K562 treated with DMSO at 1 percent for 48 hours (cell line): ENCODE data around the gene HOXA13. TPM values are rescaled to one million over a fixed set of nuclear protein-coding genes. Genes with fewer than 3 reads are reported as not detected.

ENCODE experiments used
- total RNA-seq: library from RNA; unstranded; fragments of 300-600 nt; gene quantifications from 2 replicates; pipeline ENCODE4 v1.2.3, GENCODE V29; 2022; ENCODE audit warnings: low replicate concordance; ENCODE audit errors: extremely low read depth

HOXA13 gene
- not detected in 2 replicates for total RNA-seq

DNA sequence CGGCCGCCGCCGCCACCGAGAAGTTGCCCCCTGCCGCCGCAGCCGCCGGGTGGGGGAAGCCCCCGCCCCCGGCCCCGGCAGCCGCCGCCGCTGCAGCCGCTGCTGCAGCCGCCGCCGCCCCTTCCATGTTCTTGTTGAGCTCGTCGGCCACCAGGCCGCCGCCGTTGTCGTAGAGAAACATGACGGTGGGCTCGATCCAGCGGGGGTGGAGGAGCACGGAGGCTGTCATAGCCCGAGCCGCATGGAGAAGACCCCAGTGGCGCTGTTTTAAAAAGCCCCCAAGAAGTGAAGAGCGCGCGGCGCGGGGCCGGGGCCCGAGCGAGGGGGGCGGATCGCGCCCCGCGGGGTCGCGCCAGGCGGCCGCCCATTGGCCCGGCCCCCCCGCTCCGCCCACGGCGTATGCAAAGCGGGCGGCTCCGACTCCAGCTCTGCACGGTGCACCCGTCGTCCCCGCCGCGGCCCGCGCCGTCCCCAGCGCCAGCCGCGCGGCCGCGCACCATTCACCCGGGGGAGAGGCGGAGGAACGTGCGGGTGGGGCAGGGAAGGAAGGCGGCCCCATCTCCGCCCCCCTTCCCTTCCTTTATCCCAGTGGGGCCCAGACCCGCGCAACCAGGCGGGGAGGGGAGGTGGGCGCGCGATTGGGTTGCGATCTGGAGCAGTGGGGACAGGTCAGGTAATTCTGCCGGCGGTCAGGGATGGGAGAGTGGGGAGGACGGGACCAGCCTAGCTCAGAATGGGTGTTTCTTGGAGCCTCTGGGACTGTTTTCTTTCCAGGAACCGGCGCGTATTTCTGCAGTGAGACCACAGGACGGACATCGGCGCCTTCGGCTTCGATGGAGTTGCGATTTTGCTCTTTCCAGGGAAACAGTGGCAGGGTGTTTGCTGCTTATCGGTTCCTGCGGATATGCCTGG is at the start of gene HOXA13:
HOXA13 (minus strand) TSS at position 243 of the 912 bp plus-strand sequence; CDS start at position 229, 14 bp downstream.

DNA sequence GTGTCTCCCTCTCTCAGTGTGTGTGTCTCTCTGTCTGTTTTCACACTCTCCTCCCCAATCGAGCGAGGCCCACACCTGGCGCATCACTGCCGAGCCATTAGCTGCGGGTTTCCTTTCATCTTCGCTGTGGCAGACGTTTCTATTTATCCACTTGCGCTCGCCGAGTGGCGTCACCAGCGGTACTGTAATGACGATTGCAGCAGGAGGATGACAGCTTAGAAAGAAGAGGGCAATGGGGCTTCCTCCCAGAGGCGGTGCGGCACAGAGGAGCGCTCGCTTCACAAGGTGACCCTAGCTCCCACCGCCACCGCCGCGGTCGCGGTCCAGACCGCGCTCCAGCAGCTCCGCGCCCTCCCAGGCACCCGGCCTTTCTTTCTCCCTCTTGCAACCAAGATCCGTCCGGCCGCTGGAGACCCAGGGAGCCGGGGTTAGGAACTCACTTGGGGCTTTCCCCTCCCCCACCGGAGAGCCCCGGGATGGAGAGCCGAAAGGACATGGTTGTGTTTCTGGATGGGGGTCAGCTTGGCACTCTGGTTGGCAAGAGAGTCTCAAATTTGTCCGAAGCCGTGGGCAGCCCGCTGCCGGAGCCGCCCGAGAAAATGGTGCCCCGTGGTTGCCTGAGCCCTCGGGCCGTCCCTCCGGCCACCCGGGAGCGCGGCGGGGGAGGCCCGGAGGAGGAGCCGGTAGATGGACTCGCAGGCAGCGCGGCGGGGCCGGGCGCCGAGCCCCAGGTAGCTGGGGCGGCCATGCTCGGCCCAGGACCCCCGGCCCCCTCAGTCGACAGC is 42.9 kb upstream of the HOXA13 start, which contains the start of gene EVX1:
EVX1 (plus strand) TSS at position 248 of the 785 bp plus-strand sequence; CDS start at position 477, 229 bp downstream.

DNA sequence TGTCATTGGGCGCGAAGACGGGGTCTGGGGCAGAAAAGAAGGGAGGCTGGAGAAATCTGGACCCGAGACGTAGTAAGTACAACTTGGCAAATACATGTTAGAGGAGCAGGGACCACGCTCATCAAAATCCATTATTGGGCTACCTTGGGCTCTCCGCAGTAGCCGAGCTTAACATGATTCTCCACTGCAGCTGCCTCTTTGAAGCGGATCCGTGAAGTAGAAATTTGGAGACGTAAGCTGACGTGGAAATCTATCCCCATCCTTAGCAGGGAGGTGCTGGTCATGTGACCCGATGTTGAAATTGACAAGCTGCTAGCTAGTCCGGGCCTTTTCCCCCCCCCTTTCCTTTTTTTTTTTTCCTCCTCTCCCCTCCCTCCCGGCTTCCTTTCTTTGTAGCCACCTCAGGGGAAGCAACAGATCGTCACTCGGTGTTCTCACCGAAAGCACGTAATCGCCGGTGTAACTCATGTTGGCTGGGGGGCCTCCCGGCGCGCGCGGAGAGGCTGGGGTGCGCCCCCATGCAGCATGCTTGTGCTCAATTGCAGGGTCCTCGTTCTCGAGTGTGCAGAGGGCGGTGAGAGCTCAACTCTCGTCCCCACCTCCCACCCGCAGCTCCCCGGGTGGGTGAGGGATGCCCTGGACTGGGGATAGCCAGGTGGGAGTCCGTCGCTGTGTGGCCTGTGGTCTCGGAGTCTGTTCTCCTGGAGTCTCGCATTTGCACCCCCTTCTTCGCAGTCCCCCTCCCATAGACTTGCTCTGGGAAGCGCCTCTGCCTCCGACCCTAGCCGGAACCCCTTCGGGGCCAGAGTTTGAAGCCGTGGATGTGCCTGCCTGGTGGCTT is 14.7 kb downstream of the HOXA13 start, which contains the start of gene HOXA11:
HOXA11 (minus strand) TSS at position 220 of the 841 bp plus-strand sequence; CDS start at position 132, 88 bp downstream.

DNA sequence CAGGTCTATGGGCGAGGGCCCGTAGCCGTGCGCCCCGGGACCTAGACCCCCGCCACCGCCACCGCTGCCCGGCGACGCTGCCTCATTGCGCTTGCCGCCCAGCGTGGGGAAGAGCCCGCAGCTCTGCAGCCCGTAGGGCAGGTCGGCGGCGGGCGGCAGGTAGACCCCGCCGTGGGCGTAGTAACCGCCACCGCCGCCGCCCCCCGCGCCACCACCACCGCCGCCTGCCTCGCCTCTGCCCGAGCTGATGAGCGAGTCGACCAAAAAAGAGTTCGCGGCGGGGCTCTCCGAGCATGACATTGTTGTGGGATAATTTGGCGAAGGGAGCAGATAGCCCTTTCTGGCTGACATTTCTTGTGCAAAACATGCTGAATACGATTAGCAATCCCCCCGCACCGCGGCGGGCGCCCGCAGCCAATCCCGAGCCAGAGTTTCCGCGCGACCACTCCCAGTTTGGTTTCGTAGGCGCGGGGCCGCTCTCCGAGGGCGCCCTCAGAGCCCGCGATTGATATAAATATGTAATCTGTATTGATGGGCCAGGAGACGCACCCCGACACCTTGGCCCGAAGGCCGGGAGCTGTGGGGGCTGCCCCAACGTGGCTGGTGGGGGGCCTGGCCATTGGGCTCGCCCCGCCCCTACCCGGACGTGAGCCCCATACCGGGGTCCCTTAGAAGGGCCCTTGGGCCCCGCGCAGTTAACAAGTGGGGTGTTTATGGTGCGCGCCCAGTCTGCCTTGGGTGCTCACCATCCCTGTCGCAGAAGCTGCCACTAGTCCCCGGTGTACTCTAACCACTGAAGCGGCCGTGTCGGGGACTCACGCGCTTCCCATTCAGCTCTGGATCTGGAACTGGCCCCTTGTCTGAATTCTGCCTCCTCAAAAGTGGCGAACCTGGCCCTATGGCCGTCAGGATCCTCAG is 25.7 kb downstream of the HOXA13 start, which contains the start of gene HOXA10:
HOXA10 (minus strand) TSS at position 365 of the 918 bp plus-strand sequence; CDS start at position 351, 14 bp downstream.

DNA sequence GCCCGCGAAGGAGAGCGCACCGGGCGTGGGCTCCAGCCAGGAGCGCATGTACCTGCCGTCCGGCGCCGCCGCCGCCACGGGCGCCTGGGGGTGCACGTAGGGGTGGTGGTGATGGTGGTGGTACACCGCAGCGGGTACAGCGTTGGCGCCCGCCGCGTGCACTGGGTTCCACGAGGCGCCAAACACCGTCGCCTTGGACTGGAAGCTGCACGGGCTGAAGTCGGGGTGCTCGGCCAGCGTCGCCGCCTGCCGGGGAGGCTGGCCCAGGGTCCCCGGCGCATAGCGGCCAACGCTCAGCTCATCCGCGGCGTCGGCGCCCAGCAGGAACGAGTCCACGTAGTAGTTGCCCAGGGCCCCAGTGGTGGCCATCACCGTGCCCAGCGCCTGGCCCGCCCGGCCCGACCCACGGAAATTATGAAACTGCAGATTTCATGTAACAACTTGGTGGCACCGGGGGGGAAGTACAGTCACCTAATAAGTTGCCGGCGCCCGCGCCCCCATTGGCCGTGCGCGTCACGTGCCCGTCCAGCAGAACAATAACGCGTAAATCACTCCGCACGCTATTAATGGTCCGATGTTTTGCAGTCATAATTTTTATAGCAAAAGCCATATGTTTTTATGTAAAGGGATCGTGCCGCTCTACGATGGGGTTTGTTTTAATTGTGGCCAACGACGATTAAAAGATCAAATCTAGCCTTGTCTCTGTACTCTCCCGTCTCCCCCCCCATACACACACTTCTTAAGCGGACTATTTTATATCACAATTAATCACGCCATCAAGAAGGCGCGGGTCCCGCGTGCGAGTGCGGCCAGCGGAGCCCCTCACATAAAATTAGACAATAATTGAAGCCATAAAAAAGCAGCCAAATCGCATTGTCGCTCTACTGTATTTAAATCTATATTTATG is 34.5 kb downstream of the HOXA13 start, which contains the start of gene HOXA9:
HOXA9 (minus strand) TSS at position 449 of the 907 bp plus-strand sequence; CDS start at position 369, 80 bp downstream.

DNA sequence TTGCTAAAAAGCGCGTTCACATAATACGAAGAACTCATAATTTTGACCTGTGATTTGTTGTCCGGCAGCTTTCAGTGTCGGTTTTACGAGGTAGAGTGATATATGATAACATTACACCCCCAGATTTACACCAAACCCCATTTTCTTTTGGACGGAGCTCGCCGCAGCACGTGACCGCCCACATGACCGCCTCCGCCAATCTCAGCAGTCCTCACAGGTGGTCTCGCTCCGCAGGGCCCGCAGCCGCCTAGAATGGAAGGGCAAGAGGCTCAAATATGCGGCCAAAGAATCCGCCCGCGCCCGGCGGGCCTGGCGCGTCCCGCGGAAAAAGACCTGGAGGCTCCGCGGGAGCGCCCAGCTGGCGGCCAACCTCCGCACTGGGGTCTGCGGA is 43.4 kb downstream of the HOXA13 start, which contains the start of gene HOXA7:
HOXA7 (minus strand) TSS at position 168 of the 391 bp plus-strand sequence; CDS start at position 38, 130 bp downstream.

DNA sequence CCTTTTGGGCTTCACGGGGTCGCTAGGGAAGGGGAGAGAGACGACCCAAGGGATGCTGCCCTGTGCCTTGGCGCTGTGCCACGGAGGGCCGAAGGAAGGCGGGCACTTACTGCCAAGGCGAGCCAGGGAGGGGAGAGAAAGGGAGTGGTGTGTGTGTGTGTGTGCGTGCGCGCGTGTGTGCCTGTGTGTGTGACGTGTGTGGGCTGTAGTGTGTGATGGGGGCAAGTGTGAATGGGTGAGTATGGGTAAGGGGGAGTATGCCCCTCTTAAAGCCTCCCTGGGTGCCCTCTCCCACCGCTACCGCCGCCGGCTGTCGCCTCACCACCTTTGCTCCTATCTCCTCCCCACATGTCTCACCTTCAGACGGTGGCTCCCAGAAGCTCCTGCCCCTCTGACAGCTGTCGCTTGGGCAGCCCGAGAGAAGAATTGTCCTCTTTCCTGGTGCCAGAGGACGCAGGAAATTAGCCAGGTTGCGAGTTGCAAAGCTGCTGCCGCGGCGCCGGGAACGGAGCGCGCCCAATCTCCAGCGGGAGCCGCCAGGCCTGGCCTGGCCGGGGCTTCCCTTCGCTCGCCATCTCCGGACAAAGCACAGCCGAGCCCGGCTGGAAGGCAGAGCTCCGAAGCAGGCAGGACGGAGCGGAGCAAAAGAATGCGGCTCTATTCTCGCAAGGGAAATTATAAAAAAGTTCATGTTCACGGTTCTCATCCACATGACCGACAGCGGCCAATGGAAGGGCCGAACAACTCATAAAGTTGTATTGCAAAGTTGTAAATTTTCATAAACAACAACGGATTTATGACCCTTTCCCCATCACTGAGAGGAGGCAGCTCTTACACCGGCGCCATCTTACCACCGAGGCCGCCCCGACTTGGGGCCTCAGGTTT is 47.7 kb downstream of the HOXA13 start, which contains the start of gene HOXA3:
HOXA3 (minus strand) TSS at position 653 of the 885 bp plus-strand sequence. CDS start 41,943 bp downstream, outside the sequence.

DNA sequence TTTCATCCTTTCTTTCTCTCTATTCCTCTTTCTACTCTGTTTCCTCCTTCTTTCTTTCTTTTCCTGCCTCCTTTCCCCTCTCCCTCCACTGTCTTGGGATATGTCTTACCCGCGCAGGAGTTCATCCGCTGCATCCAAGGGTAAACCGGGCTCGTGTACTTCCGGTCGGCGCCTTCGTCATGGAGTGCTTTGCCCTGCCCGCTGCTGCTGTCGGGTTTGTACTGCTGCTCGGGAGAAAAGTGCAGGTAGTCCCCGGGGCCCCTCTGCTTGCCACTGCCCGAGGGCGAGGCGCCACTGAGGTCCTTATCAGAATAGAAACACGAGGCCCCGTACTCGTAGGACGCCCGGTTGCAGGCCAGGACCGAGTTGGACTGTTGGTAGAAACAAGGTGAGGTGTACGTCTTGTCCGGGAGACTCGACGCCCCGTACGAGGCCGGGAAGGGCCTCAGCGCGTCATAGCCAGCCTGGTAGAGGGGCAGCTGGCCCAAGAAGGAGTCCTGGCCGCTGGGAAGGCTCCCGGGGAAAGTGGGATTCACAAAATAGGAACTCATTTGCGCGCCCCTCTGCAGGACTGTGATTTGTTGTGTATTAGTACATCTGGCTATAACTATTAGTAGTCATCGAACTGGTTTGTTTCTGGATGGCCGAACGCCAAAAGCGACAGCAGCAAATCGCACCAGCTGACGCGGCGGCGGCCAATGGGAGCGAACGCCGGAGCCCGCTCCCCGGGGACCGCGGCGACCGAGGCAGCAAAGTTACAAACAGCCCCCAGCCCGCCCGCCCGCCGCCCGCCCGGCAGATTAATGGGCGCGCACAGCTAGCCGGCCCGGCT is 52.5 kb downstream of the HOXA13 start, which contains the start of gene HOXA6:
HOXA6 (minus strand) TSS at position 576 of the 832 bp plus-strand sequence; CDS start at position 551, 25 bp downstream.

Other genes with a start within 250 kb of the HOXA13 start
- gene HOXA1, start 104.1 kb downstream of the HOXA13 start, total RNA-seq, result not detected in 2 replicates
- not detected in 2 replicates for gene HOXA2, start 97.4 kb downstream of the HOXA13 start, total RNA-seq
- gene HOXA4, start 69.3 kb downstream of the HOXA13 start, total RNA-seq, result not detected in 2 replicates
- not detected in 2 replicates for gene HOXA5, start 56.4 kb downstream of the HOXA13 start, total RNA-seq
- gene HOXA6, start 52.3 kb downstream of the HOXA13 start, total RNA-seq, result not detected in 2 replicates
- not detected in 2 replicates for gene HOXA3, start 47.5 kb downstream of the HOXA13 start, total RNA-seq
- gene HOXA7, start 43.4 kb downstream of the HOXA13 start, total RNA-seq, result not detected in 2 replicates
- gene HOXA9, start 34.6 kb downstream of the HOXA13 start, total RNA-seq, result not detected in 2 replicates
- gene HOXA10, start 25.8 kb downstream of the HOXA13 start, total RNA-seq, result not detected in 2 replicates
- not detected in 2 replicates for gene HOXA11, start 14.9 kb downstream of the HOXA13 start, total RNA-seq
- gene EVX1, start 42.7 kb upstream of the HOXA13 start, total RNA-seq, result not detected in 2 replicates